ENCODE results near the gene HIF3A. TPM values are rescaled to one million over a fixed set of nuclear protein-coding genes. Genes with fewer than 3 reads are reported as not detected.

HIF3A gene
- total and polyA plus RNA-seq, 8 donors: 17.6 to 235 (median 102) TPM

DNA sequence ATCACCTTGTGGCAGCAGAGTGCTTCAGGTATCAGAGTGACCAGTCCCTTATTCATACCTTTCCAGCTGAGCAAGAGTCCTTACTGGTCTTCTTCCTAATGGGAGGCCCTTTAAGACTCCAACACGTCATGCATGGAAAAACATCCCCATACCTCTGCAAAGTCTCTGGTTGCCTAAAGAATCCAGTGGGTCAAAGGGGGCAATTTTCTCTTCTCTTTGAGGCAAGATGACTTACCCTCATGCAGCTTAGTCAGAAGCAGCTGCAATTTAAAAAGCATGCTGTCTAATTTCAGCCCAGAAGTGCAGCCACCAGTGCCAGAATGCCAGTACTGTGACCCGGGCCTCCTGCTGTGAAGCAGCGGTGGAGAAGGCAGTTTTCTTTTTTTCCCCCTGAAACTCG lies 68.7 kb downstream of the HIF3A start:
- WGBS, 5 donors: 81 to 88% (median 84%) methylated on average over 4 of the region's 4 CpGs

DNA sequence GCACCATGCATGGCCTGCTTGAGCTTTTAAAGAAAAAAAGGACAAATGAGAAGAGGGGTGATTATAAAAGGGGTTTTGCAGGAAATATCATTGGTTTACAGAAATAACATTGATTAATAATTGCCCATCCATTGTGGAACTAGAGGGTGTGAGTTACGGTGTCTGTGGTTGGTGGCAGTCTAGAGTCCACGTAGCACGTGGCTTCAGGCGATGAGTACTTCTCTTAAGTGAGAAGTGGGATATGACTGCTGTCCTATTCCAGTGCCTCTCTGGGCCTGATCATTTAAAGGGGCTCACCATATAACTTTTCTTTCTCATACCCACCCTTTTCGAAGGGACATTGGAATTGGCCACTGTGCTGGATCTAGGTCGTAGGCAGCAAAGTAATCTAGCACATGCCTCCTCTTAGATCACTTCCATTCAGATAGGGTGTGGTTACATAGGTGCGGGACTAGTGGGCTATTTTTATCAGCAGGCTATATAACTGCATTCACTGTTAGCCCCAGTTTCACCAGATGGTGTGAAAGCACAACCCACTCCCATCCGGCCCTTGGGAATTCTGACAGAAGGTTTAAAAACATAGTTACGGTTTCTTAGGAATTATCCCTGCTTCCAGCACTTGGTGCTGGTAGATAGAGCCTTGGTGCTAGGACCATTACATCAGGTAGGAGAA lies 69.9 kb downstream of the HIF3A start:
- intact Hi-C loops (cut with DNase I; ENCODE audit: low total_unique reads): no loop called here
- H3K36me3 ChIP-seq: peaks cover 4 to 72% (median 63%) of the 10 kb centered on the region in 4 donors
- H3K27me3 ChIP-seq: no peaks in the 10 kb centered on the region
- TF ChIP-seq EP300 (IDR thresholded peaks at IDR 0.05) (no peak), POLR2AphosphoS5 (IDR thresholded peaks at IDR 0.05) (no peak), POLR2A (IDR thresholded peaks at IDR 0.05) (no peak)
- TF ChIP-seq, protein P1, sequence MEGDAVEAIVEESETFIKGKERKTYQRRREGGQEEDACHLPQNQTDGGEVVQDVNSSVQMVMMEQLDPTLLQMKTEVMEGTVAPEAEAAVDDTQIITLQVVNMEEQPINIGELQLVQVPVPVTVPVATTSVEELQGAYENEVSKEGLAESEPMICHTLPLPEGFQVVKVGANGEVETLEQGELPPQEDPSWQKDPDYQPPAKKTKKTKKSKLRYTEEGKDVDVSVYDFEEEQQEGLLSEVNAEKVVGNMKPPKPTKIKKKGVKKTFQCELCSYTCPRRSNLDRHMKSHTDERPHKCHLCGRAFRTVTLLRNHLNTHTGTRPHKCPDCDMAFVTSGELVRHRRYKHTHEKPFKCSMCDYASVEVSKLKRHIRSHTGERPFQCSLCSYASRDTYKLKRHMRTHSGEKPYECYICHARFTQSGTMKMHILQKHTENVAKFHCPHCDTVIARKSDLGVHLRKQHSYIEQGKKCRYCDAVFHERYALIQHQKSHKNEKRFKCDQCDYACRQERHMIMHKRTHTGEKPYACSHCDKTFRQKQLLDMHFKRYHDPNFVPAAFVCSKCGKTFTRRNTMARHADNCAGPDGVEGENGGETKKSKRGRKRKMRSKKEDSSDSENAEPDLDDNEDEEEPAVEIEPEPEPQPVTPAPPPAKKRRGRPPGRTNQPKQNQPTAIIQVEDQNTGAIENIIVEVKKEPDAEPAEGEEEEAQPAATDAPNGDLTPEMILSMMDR (IDR thresholded peaks at IDR 0.05): no peak
- peaks cover 0 to 41% (median 14%) of the 10 kb centered on the region in 4 donors for H3K4me1 ChIP-seq
- H3K27ac ChIP-seq: no peak overlapping the region
- 78 to 84% (median 79%) methylated on average over 9 of the region's 9 CpGs for WGBS, 5 donors
- DNase-seq: no peak
- H3K4me3 ChIP-seq: no peak overlapping the region
- H3K9me3 ChIP-seq: no peaks in the 10 kb centered on the region

More for the DNA sequence above, 68.7 kb downstream of the HIF3A start:
- Histone ChIP-seq H3K36me3 (peaks cover 3 to 67% (median 61%) of the 10 kb centered on the region in 4 donors), H3K4me1 (peaks cover 0 to 30% (median 7%) of the 10 kb centered on the region in 4 donors), H3K9me3 (no peaks in the 10 kb centered on the region), H3K27me3 (no peaks in the 10 kb centered on the region), H3K4me3 (no peak overlapping the region), H3K27ac (no peak overlapping the region)
- intact Hi-C loops (cut with DNase I; ENCODE audit: low total_unique reads): no loop called here
- no peak for DNase-seq
- TF ChIP-seq POLR2AphosphoS5 (IDR thresholded peaks at IDR 0.05): no peak

DNA sequence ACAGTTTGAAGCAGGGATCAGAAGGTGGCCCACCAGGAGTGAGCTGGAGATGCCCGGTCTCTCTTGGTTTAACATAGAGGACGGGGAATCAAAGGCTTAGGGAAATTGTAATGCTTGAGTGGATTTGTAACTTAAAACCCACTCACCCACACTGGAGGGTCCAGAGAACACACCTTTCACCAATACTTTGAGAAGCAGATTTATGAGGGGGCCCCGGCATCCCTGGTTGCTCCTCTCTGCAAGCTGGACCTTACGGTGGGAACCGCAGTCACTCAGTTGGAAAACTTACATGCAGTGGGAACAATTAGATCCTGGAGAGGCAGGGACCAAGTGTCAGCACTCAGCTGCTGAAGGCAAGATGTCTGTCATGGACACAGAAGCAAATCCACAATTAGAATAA lies 70.6 kb downstream of the HIF3A start:
- DNase-seq: no peak
- Histone ChIP-seq H3K27me3 (no peaks in the 10 kb centered on the region), H3K36me3 (peaks cover 4 to 72% (median 64%) of the 10 kb centered on the region in 4 donors), H3K27ac (no peak overlapping the region), H3K4me3 (no peak overlapping the region), H3K4me1 (peaks cover 2 to 47% (median 21%) of the 10 kb centered on the region in 4 donors), H3K9me3 (no peaks in the 10 kb centered on the region)
- TF ChIP-seq POLR2AphosphoS5 (IDR thresholded peaks at IDR 0.05): no peak
- TF ChIP-seq, protein P1 (IDR thresholded peaks at IDR 0.05): no peak
- no peak for TF ChIP-seq POLR2A (IDR thresholded peaks at IDR 0.05)
- no peak for TF ChIP-seq EP300 (IDR thresholded peaks at IDR 0.05)
- 85 to 99% (median 92%) methylated on average over 3 to 5 of the region's 5 CpGs for WGBS, 5 donors
- intact Hi-C loops (cut with DNase I; ENCODE audit: low total_unique reads): no loop called here

DNA sequence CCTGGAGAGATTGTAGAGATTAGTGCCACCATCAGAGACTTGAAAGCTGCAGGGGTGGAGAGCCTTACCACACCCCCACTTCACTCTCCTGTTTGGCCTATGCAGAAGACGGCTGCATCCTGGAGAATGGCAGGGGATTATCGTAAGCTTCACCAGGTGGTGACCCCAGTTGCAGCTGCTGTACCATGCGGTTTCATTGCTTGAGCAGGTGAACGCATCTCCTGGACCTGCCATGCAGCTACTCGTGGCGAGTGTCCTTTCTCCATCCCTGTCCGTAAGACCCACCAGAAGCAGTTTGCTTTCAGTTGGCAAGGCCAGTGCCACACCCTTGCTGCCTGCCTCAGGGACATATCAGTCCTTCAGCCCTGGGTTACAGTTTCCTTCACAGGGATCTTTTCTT lies 71.3 kb downstream of the HIF3A start:
- Histone ChIP-seq H3K27me3 (no peaks in the 10 kb centered on the region), H3K4me3 (no peak overlapping the region), H3K9me3 (no peaks in the 10 kb centered on the region), H3K36me3 (peaks cover 4 to 72% (median 64%) of the 10 kb centered on the region in 4 donors), H3K27ac (no peak overlapping the region), H3K4me1 (peaks cover 9 to 51% (median 28%) of the 10 kb centered on the region in 4 donors)
- intact Hi-C loops (cut with DNase I; ENCODE audit: low total_unique reads): no loop called here
- no peak for TF ChIP-seq POLR2A (IDR thresholded peaks at IDR 0.05)
- TF ChIP-seq EP300 (IDR thresholded peaks at IDR 0.05): no peak
- no peak for TF ChIP-seq POLR2AphosphoS5 (IDR thresholded peaks at IDR 0.05)
- TF ChIP-seq, protein P1 (IDR thresholded peaks at IDR 0.05): no peak
- 76 to 94% (median 87%) methylated on average over 6 to 7 of the region's 7 CpGs for WGBS, 5 donors
- no peak for DNase-seq

DNA sequence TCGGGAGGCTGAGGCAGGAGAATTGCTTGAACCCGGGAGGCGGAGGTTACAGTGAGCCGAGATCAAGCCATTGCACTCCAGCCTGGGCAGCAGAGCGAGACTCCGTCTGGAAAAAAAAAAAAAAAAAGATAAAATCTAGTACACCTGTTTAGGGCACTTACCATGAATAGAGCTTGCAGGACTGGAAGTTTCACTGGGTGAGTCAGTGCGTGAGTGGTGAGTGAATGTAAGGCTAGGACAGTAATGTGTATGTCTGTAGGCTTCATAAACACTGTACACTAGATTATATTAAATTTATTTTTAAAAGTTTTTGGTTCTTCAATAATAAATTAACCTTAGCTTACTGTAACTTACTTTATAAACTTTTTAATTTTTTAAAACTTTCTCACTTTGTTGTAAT lies 73.0 kb downstream of the HIF3A start:
- H3K4me3 ChIP-seq: no peak overlapping the region
- intact Hi-C loops (cut with DNase I; ENCODE audit: low total_unique reads): no loop called here
- H3K27me3 ChIP-seq: no peaks in the 10 kb centered on the region
- TF ChIP-seq POLR2AphosphoS5 (IDR thresholded peaks at IDR 0.05): no peak
- TF ChIP-seq EP300 (IDR thresholded peaks at IDR 0.05): no peak
- TF ChIP-seq, protein P1 (IDR thresholded peaks at IDR 0.05): no peak
- TF ChIP-seq POLR2A (IDR thresholded peaks at IDR 0.05): no peak
- H3K27ac ChIP-seq: no peak overlapping the region
- no peaks in the 10 kb centered on the region for H3K9me3 ChIP-seq
- DNase-seq: no peak
- H3K36me3 ChIP-seq: peaks cover 4 to 58% (median 51%) of the 10 kb centered on the region in 4 donors
- WGBS, 5 donors: 73 to 83% (median 76%) methylated on average over 6 to 7 of the region's 7 CpGs
- H3K4me1 ChIP-seq: peaks cover 24 to 56% (median 41%) of the 10 kb centered on the region in 4 donors

Data from stomach (tissue), 9 donors.